ENCODE data around the gene DGKD.

- TF ChIP-seq CTCF (IDR thresholded peaks at IDR 0.05) (no peak), POLR2A (IDR thresholded peaks at IDR 0.05) (no peak), EP300 (IDR thresholded peaks at IDR 0.05) (no peak)
Measured at GRCh38 chr2:233384811-233385488, 30.7 kb downstream of the DGKD start.

Measured in gastroesophageal sphincter (tissue), 3 donors.